Fibroblast of pulmonary artery (primary cell): ENCODE results near the gene GNG12.

Experiments used
- DNase-seq: peaks from one replicate; pipeline ENCODE4 v3.0.0-alpha.2; 2010; ENCODE audit warnings: low read depth
- H3K4me3 ChIP-seq: replicated peaks from 2 replicates; pipeline ENCODE4 v1.5.1; 2011; ENCODE audit warnings: low read depth, mild to moderate bottlenecking, control low read depth, low read length, moderate library complexity
- TF ChIP-seq, protein P1 (sequence below): IDR thresholded peaks from 2 replicates; pipeline ENCODE4 v1.5.1; 2011; ENCODE audit warnings: mild to moderate bottlenecking, control low read depth, low read length, inconsistent platforms; ENCODE audit errors: missing control alignments

Gene GNG12

DNA sequence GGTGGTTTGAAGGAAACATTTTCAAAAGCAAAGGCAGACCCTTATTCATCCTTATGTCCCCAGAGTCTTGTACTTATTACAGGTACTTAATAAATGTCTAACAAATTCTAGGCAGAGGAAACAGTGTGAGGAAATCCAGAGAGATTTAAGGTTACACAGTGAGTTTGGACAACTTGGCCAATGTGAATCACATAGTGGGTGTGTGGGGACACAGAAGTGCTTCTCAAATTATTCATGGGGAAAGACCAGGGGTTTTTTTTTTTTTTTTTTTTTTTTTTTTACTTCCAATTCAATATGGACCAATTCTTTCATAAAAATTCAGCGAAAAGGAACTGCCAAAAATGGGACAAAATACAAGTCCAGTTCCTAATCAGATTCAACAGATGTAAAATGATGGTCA, 15.1 kb downstream of the GNG12 start:
- no peak overlapping the region for H3K4me3 ChIP-seq
- no peak for DNase-seq
- TF ChIP-seq, protein P1, sequence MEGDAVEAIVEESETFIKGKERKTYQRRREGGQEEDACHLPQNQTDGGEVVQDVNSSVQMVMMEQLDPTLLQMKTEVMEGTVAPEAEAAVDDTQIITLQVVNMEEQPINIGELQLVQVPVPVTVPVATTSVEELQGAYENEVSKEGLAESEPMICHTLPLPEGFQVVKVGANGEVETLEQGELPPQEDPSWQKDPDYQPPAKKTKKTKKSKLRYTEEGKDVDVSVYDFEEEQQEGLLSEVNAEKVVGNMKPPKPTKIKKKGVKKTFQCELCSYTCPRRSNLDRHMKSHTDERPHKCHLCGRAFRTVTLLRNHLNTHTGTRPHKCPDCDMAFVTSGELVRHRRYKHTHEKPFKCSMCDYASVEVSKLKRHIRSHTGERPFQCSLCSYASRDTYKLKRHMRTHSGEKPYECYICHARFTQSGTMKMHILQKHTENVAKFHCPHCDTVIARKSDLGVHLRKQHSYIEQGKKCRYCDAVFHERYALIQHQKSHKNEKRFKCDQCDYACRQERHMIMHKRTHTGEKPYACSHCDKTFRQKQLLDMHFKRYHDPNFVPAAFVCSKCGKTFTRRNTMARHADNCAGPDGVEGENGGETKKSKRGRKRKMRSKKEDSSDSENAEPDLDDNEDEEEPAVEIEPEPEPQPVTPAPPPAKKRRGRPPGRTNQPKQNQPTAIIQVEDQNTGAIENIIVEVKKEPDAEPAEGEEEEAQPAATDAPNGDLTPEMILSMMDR, result no peak

DNA sequence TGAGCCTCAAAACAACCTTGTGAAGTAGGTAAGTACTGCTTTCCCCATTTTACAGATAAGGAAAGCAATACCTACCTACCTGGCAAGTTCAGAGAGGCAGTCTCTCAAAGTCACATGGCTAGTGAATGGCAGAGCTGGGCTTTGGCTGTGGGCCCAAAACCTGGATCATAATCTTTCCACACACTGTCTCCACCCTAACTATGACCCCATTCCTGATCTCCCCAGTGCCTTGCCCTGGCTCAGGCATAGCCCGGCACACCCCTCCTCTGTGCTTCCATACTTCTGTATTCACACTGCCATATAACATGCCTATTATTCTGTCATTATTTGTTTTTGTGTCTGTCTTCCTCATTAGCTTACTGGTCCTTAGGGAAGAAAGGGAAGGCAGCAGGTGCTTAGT, 15.9 kb downstream of the GNG12 start:
- no peak for DNase-seq
- H3K4me3 ChIP-seq, result no peak overlapping the region
- TF ChIP-seq, protein P1, result no peak

DNA sequence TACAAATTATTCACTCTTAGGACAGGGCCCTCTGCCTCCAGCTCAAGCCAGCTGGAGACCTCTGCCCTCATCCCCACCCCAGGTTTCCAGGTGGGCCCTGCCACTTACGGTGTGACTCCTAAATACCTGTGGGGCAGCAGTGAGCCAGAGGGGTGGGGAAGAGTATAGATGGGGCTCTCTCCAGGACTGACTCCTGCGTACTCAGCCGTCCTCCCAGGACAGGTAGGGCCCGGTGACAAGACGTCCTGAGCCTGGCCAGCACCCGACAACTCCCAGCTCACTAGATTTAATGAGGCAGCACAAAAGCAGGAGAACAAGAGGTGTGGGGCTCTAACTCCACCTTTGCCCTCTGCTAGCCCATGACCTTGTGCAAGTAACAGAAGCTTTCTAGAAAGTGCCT, 16.8 kb downstream of the GNG12 start:
- TF ChIP-seq, protein P1, result no peak
- no peak for DNase-seq
- no peak overlapping the region for H3K4me3 ChIP-seq

DNA sequence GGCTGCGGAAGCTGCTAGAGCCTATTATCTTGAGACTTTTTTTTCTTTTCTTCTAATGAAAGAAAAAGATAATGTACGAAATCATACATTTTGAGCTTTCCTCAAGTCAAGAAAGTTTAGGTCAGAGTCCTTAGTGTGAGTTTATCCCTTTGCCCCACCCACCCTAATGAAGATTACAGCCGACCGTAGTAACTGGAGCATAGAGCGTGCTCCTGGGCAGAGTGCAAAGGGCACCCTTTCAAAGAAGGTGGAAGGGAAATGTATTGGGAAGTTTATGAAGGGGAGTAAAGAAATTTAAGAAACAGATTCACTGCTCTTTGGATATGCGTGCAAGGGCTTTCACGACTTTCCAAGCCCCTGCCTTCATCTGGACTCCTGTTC, 17.2 kb downstream of the GNG12 start:
- no peak overlapping the region for H3K4me3 ChIP-seq
- DNase-seq, result no peak
- TF ChIP-seq, protein P1, result no peak

DNA sequence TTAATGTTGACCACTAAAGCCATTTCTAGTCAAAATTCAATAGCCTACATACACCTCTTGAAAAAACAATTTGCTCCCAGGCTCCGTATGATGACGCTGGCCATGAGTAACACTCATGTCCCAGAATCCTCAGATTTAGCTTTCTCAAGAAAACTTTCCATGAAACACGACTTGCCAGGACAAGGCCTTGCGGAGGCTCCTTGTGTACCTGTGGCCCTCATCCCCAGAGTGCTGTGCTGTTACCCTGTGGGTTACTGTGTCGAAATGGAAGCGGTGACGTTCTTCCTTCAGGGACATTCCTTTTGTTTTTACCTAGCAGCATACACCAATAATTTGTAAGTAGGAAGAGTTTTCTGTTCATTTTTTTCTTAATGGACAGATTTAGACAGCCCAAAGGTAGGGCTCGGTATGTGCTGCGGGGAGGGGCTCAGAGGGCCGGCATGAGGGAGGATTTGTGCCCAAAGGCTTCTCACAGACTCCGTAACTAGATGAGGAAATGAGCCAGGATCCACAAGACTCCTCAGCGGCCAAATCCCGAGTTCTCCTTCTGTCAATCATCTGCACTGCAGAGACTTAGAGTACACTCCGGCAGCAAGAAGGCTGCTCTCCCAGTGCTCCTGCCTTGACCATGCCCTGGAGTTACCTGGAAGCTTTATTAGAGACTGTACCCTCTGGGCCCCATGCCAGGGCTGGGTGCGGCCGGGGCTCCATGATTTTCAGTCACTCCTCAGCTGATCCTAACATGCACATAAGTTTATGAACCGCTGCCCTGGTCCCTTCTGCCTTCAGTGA, 17.8 kb downstream of the GNG12 start:
- TF ChIP-seq, protein P1, result no peak
- no peak overlapping the region for H3K4me3 ChIP-seq
- DNase-seq, result no peak

DNA sequence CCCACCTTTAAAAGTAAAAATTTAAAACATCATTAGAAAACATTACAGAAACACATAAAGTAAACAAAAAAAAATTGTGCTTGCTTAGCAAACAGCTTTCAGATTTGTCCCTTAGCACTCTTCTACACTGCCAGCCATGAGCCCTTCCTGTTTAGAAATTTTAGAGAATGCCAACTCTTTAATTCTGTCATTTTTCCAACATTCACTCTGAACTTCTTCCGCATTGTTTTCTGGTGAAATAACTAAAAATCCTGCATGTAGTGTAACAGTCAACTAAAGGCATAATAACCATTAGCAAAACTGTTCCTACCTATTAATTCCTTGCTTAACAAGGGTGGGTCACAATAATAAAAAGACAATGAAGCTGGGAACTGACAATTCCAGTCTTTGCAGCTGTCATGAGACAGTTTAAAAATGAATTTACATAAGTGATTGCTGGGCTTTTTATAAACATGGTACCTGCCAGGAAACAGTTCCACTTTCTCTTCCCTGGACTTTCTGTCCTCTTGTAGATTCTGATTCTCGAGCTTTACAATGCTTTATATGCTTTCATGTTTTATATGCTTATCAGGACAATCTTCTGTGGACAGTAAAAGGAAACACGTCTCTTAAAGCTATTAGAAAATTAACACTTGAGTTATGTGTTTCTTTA, 19.0 kb downstream of the GNG12 start:
- TF ChIP-seq, protein P1, result no peak
- no peak for DNase-seq
- H3K4me3 ChIP-seq, result no peak overlapping the region
